GM21529 (cell line): ENCODE results near the gene ST6GAL1.
"Not testable (repeated sequence)": the region's sequence is repeated elsewhere in the genome, so short reads cannot be mapped to it uniquely, and the experiment has no call there.

Experiments used
- ATAC-seq: cut with Tn5 transposase; IDR thresholded peaks from one replicate; pipeline ENCODE4 v1.9.1; 2021; ENCODE audit not compliant: unreplicated experiment

The ST6GAL1 gene

DNA sequence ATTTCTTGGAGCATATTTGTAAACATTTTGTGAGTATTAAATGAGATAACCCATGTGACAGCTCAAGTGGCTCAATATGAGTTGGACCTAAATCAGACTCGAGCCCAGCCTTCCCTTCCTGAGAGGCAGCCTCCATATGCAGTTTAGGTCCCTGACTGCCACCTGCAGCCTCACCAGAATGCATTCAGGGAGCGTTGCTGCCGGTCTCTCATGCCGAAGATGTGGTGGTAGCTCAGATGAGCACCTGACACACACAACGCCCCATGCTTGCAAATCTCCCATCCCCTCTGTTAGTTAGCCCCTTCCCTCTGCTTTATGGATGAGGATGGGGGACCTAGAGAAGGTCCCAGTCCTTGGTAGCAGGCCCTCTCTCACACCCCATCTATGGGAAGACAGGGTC, 9.2 kb downstream of the ST6GAL1 start:
- no peak for ATAC-seq

DNA sequence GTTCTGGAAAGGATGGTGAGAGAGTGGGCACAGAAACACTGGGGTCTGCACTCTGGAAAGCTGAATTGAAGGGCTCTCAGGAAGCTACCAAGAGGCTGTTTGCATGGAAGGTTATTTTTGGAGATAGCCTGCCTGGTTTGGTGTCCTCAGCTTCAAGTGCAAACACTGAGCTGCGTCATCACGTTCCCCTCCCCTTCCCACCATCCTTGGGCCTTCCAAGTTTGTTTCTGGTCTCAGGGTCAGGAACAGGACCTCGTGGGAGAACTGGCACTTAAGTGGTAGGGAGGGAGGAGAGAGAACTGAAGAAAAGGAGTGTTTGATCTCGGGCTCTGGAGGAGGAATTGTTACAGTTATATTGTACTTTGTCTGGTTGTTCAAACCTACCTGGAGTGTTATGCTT, 10.6 kb downstream of the ST6GAL1 start:
- no peak for ATAC-seq

DNA sequence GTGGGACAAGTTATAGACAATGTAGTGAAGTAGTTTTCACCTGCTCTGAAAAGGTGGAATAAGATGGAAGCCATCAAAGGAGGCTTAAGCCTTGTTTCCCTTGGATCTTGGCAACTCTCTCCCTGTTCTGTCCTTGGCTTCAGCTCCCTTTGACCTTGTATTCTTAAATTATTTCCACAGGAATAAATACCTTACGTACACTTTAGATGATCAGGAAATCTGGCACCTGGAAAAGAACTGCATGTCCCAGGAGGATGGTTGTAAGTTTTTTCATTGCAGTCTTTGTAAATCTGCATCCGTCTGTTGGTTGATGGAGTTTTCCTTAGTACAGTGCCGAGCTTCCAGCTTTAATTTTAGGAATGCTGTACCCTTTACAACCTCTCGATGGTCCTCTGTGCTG, 11.8 kb downstream of the ST6GAL1 start:
- no peak for ATAC-seq

DNA sequence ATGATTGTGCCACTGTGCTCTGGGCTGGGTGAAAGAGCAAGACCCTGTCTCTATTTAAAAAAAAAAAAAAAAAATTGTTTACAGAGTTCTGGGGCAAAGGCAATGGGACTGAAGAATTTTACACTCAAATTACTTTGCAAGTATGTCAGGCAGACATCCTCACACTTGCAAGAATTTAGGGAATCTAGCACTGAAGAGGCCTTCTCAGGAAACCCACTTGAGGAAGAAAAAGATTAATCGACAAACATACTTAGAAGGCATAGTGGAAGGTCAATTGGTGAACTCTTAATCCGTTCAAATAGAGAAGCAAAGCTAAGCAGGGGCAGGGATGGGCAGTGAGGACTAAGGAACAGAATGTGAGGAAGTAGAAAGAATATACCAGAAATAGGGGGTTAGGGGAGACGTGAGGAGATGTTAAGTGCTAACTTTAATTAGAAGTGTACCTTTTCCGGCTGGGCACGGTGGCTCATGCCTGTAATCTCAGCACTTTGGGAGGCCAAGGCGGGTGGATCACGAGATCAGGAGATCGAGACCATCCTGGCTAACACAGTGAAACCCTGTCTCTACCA, 15.0 kb downstream of the ST6GAL1 start:
- ATAC-seq, result no peak

DNA sequence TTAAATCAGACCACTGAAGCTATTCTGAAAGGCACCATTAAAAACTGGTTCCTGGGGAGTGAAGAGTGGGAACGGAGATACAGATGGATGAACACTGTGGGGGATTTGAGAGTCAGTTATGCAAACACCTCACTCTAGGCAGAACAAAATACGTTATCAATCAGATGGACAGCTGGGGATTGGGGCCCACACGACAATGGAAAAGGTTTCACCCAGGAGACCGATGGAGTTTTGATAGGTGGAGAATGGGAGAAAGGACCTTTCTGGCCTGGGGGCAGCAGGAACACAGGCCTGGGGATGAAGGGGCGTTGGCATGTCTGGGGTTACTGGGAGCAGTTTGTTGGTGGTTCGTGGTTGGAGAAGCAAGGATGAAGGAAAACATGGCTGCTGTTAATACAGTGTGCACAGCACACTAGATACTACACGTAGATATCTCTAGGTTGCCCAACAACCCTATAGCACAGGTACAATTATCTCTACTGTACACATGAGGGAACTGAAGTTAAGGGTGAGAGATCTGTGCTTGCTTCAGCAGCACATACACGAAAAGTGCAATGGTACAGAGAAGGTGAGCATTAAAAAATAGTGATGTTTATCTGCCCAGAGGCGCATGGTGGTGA, 16.5 kb downstream of the ST6GAL1 start:
- ATAC-seq, result peak; percentile 88

DNA sequence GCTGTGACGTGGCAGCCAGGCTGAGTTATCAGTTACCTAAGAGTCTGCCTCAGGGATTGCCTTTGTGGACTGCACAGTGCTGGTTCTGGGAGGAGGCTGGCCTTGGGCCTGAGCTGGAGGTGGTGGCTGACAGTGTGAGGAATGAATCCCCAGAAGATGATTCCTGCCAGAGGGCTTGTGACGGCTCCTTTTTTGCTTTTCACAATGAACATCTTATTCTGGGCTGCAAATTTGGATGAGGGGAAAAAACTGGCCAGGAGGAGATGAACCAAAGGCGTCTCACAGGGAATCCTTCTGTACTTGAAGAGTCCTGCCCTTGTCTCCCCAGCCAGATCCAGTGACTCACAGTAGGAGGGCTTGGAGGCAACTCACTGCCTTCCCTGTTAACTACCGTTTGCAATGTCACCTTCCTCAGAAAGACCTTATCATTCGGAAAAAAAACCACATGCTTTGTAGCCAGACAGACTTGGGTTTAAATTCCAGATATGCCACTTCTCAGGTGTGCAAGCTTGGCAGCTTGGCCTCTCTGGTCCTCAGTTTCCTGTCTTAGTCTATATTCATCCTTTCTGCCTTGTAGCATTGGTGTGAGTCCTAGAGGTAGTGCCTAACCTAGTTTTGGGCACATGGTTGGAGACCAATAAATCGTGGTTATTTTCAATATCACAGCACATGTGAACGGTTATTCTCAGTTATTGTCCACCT, 19.1 kb downstream of the ST6GAL1 start:
- no peak for ATAC-seq

DNA sequence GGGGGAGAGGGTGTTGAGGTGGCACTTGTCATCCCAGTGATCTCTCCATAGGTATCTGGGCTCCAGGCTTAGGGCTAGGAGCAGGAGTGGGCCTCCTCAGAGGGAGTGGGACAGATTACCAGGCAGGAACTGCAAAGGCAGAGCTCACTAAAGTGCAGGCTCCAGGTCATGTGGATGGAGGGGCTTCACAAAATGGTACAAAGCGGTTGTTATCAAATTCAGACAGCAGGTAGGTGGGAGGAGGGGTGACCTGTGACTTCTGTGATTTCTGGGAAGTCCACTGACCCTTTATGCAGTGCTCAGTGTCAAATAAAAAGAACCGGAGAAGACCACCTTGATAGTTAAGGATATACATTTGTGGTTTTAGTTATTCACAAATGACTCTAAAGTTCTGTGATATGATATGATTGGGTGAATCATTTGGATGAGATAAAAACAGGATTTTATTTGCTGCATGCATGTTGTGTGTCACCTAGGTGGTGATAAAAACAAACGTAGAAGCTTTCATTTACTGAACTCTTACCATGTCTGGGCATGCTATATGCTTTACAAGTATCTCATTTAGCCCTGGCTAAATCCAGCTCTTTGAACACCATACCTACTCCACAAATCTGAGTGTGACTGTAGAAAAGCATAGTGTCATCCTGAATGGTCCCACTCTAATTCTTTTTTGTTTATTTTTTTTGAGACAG, 20.2 kb downstream of the ST6GAL1 start:
- ATAC-seq, result no peak

DNA sequence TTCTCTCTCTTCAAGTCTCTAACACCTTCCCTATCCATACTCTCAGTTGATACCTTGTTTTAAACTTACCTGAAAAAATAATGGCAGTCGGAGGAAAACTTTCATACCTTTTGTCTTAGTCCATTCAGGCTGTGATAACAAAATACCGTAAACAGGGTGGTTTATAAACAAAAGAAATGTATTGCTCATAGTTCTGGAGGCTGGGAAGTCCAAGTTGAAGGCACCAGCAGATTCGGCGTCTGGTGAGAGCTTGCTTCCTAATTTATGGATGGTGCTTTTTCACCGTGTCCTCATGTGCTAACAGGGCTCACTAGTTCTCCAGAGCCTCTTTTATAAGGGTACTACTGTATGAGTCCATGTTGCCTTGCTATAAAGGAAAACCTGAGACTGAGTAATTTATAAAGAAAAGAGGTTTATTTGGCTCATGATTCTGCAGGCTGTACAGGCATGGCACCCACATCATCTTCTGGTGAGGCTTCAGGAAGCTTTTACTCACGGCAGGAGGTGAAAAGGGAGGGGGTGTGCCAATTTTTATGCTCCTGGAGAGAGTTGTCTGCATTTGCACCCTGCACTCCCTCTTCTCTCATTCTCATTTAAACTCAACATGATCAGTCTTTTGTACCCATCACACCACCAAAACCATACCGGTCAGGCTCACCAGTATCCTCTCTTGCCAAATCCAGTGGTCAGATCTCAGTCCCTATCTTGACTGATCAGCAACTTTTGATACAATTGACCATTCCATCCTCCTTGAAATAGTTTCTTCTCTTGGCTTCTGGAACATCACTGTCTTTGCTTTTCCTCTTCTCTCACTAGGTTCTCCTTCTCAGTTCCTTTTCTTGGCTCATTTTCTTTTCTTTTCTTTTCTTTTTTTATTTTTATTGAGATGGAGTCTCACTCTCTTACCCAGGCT, 21.6 kb downstream of the ST6GAL1 start:
- no peak for ATAC-seq

DNA sequence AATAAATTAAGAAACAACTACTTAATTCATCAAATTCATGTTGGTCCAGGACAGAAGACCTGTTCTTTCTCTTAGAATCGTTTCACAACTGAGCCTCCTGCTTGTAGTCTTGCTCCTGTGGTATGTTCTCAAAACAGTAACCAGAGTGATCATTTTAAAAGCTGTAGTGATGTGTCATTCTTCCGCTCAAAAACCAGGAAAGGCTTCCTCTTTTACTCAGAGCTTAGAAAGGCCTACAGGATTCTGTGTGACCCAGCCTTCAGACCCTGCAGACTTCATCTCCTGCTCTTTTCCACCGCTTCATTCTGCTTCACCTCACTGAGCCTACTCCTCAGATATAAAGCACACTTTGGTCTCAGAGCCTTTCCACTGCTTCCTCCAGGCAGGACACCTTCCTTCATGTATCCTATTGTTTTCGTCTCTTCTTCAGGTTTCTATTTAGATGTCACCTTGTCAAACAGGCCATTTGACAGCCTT, 22.7 kb downstream of the ST6GAL1 start:
- ATAC-seq, result peak; percentile 80

DNA sequence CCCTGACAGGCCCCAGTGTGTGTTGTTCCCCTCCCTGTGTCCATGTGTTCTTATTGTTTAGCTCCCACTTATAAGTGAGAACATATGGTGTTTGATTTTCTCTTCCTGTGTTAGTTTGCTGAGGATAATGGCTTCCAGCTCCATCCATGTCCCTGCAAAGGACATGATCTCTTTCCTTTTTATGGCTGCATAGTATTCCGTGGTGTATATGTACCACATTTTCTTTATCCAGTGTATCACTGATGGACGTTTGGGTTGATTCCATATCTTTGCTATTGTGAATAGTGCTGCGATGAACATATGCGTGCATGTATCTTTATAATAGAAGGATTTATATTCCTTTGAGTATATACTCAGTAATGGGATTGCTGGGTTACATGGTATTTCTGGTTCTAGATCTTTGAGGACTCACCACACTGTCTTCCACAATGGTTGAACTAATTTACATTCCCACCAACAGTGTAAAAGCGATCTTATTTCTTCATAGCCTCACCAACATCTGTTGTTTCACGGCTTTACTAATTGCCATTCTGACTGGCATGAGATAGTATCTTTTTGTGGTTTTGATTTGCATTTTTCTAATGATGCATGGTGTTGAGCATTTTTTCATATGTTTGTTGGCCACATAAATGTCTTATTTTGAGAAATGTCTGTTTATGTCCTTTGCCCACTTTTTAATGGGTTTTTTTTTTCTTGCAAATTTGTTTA, 23.8 kb downstream of the ST6GAL1 start:
- ATAC-seq, result not testable (repeated sequence)

DNA sequence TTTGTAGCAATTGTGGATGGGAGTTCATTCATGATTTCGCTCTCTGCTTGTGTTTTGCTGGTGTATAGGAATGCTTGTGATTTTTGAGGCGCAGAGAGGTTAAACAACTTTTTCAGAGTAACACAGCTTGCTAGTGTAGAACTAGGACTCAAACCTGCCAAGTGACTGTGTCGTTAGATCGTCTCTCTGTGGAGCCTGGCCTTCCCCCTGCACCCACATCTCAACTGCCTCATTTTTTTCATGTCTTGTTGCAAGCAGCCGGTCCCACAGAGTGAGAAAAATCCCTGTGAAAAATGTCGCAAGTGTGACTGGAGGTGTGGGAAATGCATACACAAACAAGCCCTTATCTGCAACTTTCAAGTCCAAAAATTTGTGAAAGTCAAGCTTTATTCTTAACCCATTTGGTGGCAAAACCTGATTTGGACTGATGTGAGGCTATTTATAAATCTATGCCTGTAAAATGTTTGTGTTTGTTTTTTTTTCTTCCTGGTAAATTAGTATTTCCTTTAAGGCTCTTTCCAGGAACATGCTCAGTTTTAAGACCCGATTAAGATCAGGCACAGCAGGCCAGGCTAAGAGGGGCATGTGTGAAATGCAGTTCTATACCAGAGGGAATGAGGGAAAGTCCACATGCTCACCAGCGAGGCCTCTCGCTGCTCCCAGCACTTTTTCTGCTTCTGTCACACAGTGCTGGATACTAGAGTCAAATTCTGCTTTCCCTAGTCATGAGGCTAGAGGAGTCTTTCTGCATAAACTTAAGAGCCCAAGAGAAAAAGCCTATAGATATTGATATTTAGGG, 25.8 kb downstream of the ST6GAL1 start:
- no peak for ATAC-seq

DNA sequence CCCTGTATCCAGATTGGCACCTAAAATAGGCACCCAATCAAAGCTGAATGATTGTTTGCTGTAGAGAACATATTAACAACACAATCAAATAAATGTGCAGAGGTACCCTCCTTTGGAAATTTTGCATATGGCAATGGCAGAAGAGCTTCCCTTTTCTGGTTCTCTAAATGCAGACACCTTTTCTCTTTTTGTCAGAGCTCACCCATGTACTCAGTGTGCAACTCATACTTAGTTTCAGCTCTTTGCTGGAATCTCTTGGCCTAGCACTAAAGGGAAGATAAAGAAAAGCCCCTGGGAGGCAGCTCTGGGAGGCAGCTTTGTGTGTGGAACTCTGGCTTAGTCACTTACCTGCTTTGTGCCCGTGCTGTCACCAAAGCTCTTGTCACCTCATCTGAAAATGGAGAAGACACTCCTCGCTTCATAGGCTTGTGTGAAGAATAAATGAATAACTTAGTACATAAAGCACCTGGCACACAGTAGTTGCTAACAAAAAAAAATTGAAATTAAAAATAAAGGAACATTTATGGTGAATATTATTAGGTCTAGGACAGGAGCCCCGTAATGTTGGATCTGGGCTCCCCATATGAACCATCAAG, 28.8 kb downstream of the ST6GAL1 start:
- peak; percentile 53 for ATAC-seq

DNA sequence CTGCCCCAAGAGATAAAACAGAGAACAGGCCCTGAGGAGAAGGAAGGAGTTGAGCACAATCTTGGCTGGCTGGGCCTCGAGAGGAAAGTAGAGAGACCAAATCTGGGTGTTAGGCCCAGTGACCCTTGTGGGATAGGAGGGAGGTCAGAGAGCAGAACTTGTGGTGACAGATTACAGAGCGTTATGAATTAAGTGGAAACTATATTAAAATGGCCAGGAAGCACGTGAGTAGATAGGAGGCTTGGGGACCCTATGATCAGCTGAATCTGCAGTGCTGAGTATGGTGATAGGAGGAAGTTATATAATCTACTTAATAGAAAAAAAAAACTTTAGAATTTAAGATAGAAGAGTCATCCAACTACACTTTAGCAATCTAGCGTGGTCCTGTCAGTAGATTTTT, 30.0 kb downstream of the ST6GAL1 start:
- ATAC-seq, result no peak

DNA sequence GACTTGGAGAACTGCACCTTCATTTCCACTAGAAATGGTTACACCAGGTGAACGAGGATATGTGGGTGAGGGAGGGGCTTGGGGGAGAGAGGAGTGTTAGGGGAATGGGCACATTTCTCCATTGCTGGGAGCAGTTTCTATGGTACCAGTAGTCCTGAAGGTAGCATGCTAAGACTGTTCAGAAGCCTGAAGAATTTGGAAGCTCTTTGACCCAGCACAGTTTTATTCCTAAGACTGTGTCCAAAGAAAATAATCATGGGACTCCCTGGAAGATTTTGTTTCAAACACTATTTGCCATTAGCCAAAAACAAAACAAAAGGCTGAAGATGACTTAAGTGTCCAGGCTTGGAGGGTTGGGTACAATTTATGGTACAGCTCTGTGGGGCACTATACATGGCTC, 32.1 kb downstream of the ST6GAL1 start:
- ATAC-seq, result no peak

DNA sequence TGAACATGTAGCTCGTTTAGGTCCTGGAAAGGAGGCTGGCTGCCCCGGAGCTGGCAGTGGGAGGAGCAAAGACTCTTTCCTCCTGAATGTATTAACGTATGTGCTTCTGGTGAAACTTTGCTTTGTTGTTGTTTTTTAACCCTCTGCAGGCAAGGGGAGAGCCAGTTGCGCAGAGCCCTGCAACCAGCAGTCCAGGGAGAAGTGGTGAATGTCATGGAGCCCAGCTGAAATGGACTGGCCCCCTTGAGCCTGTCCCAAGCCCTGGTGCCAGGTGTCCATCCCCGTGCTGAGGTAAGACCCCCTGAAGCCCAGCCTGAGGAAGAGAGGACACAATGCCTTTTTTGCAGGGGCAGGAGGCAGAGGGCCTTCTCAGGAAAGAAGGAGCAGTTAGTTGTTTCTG, 33.3 kb downstream of the ST6GAL1 start:
- ATAC-seq, result no peak

DNA sequence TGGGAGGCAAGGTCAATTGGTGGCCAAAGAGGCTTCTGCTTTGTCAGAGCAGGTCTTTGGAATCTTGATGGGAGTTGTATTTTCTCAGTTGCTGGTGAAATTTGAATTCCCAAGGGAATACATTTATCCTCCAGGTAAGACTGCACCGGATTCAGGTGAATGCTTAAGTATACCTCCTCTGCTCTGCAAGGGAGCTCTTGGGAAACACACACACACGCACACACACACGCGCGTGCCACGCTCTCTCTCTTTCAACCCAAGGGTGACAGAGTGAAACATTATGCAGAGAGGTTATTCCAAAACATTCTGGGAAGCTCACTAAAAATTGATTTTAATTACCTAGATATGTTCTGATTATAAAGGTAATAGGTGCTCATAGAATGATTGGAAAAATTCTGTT, 33.7 kb downstream of the ST6GAL1 start:
- ATAC-seq, result no peak

DNA sequence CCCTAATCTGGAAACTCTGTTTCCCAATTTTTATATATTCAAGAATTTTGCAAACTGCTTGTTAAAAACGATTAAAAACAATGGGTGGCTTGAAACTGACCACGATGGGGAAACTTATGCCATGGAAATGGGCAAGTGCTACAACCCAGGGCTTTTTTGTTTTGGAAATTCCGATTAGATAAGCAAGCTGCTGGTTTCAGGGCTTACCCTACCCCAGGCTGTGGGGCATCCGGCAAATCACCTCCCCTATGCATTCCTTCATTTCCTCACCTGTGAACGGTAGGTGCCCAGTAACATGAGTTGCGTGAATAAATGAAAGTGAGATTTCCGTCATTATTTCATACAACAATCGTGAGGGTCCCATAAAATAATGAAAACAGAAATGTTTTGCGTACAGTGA, 34.3 kb downstream of the ST6GAL1 start:
- ATAC-seq, result no peak

DNA sequence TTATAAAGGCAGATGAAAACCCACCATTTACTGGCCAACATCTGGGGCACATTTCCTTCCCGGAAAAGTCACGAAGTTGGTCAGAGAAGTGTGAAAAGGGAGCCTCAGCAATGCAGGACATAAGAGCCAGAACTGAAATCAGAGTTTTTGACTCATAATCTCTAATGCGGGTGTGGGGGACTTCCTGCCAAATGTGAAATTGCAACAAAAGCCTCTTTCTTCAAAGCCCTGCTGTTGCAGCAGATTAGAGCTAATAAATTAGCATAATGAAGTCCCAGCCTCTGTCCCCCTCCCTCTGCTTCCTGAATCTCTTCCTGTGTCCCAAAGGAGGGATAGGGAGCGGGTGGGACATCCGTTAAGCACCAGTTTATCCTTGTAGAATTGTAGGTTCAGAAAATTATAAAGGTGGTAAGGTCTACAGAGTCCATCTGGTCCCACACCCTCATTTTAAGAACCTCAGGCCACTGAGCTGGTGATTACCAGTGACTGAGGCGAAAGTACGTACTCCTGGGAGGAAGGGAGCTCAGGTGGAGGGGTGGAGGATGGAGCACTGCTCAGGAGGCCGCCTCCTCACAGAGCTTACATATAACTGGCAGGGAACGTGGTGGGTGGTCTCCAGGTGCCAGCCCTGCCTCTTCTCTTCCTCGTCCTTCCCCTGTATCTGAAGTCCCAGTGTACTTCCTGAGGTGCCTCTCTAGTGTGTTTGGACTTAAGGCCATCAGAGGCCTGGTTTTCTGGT, 35.0 kb downstream of the ST6GAL1 start:
- ATAC-seq, result peak; percentile 75
